Activated CD8-positive, alpha-beta memory T cell treated with anti-CD3 and anti-CD28 coated beads for 1 hour (primary cell): Measurements from ENCODE around the gene RRAGC.

Experiments used
- DNase-seq, 2 donors: peaks; one replicate each; pipeline ENCODE4 v3.0.0-alpha.2; 2020; ENCODE audit warnings: low read depth in 1 of 2; ENCODE audit errors: extremely low read depth in 1 of 2

RRAGC gene

GRCh38 chr1:38859561-38860453 is at the start of gene RRAGC:
Gene RRAGC (minus strand): TSS chr1:38859772. CDS start chr1:38859646, 126 bp downstream.
- DNase-seq: peak; percentile 95 to 98

GRCh38 chr1:38908821-38909220 is 49.2 kb upstream of the RRAGC start:
- no peak for DNase-seq

GRCh38 chr1:38905985-38906384 is 46.4 kb upstream of the RRAGC start:
- DNase-seq: no peak

- no peak for DNase-seq
These were observed 40.0 kb upstream of the RRAGC start for GRCh38 chr1:38899560-38899959.

GRCh38 chr1:38898653-38899230 is 39.2 kb upstream of the RRAGC start:
- DNase-seq: no peak

GRCh38 chr1:38896169-38896568 is 36.6 kb upstream of the RRAGC start:
- DNase-seq: no peak

- no peak for DNase-seq
These were observed 33.4 kb upstream of the RRAGC start for GRCh38 chr1:38892976-38893375.

GRCh38 chr1:38891753-38892152 is 32.2 kb upstream of the RRAGC start:
- no peak for DNase-seq

GRCh38 chr1:38889589-38889988 is 30.0 kb upstream of the RRAGC start:
- no peak for DNase-seq

GRCh38 chr1:38888423-38889333 is 29.1 kb upstream of the RRAGC start:
- no peak for DNase-seq

- DNase-seq: no peak
These were observed 25.5 kb upstream of the RRAGC start for GRCh38 chr1:38885092-38885491.

GRCh38 chr1:38881487-38881886 is 21.9 kb upstream of the RRAGC start, which contains the start of gene GJA9:
Gene GJA9 (minus strand): TSS chr1:38881587. CDS start chr1:38876098, 5,489 bp downstream.
- no peak for DNase-seq

GRCh38 chr1:38875811-38876210 is 16.2 kb upstream of the RRAGC start:
- no peak for DNase-seq

GRCh38 chr1:38873027-38873969 is 13.7 kb upstream of the RRAGC start, which contains the start of gene MYCBP:
Gene MYCBP (minus strand): TSS chr1:38873348. CDS start chr1:38873305, 43 bp downstream.
- DNase-seq: peak; percentile 89 to 94

GRCh38 chr1:38872401-38873026 is 12.9 kb upstream of the RRAGC start:
- DNase-seq: peak in 1 of 2 donors; percentile 19

GRCh38 chr1:38870996-38871395 is 11.4 kb upstream of the RRAGC start:
- no peak for DNase-seq

GRCh38 chr1:38867208-38867607 is 7.6 kb upstream of the RRAGC start:
- DNase-seq: no peak

GRCh38 chr1:38865112-38865715 is 5.6 kb upstream of the RRAGC start:
- DNase-seq: no peak

- no peak for DNase-seq
These were observed 853 bp upstream of the RRAGC start for GRCh38 chr1:38860454-38860795.
